NCI-H446 treated with DMSO at 0.1 percent for 48 hours (cell line): Measurements from ENCODE around the gene SIPA1L2.

Experiments used
- DNase-seq: peaks from one replicate; lab custom pipeline; 2025; lab: John Stamatoyannopoulos, UW

The SIPA1L2 gene

DNA sequence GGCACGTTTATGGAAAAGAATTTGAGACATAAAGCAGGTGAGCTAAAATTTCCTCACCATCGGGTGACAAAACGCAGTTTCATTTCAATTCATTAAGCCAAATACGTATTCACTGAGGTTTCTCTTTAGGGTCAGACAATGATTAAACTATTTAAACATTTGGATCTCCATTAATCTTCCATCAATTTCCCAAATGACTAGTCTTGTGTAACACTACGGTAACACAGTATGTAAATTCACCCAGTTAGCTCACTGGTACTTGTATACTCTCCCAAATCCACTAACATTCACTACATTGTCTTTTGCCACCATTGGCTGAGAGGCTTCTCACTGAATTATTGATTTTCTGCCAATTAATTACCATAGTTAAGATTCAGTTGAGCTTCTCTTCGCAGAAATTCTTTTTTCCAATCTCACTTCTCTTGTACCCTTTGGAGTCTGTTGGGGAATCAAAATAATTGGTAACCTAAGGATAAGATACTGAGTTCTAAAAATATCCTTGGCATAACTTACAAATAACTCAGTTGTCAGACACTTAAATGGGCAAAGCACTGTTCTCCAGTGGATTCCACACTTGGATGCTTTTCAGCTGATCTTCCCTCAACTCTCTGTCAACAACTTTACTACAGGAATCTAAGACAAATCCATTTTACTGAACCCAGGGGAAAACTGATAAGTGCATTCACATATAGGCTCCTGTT is 40.7 kb downstream of the SIPA1L2 start:
- no peak for DNase-seq

DNA sequence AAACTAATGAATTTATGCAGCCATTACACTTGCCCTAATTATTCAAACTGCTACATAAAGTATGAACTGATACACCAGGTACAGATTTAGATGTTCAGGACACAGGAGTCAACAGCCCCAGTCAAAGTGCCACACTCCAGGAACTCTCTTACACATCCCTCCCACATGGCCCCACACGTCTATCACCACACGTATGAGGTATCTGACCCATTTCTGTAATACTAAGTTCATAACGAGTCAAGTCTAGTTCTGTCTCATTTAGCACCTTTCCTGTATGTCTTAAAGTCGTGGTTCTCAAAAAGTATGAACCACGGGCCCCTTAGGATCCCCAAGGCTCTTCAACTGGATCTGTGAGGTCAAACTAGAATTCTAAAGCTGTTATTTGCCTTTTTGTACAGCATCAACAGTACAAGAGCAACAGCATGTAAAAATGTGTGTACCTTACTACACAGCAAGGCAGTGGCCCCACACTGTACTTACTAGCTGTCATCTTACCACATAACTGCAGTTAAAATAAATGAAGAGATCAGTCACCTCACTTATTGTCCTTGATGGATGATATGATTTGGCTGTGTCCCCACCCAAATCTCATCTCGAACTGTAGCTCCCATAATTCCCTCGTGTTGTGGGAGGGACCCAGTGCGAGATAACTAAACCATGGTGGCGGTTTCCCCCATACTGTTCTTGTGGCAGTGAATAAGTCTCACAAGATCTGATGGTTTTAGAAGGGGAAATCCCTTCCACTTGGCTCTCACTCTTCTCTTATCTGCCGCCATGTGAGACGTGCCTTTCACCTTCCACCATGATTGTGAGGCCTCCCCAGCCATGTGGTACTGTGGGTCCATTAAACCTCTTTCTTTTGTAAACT is 42.6 kb downstream of the SIPA1L2 start:
- no peak for DNase-seq

DNA sequence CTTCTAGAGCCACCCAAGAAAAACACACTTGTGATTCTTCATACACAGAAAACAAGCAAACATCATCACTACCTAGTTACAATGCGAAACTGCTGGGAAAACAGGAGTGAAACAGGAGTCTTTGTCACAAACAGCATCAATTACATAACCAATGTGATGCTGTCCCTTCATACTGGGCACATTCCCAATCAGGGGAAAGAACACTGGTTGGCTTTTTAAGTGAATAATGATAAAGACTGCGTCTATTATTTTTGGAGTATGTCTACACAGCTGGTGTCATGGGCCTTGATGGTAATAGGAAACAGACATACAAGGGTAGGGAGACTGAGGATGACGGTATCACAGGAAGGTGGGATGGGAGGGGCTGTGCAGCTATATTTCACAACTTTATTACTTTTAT is 43.3 kb downstream of the SIPA1L2 start:
- no peak for DNase-seq

- no peak for DNase-seq
Measured at GRCh38 chr1:232585486-232585885, 44.4 kb downstream of the SIPA1L2 start.

DNA sequence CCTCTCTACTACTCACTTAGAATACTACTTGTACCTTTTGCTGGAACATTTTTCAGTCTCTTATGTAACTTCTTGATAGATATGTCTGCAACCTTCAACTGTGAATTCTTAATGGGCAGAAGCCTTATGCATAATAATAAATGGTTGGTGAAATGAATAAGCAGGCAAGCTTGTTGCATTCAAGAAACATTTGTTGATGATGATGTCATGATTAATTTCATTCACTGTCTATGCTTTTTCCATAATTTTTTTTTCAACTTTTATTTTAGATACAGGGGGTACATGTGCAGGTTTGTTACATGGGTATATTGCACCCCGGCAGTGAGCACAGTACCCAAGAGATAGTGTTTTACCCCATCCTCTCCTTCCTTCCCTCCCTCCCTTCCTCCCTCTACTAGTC is 48.0 kb downstream of the SIPA1L2 start:
- DNase-seq = no peak
